HG02885 (cell line): ENCODE measurements around the gene FOXP1.
"Not testable (repeated sequence)": the region's sequence is repeated elsewhere in the genome, so short reads cannot be mapped to it uniquely, and the experiment has no call there.

Experiments
- ATAC-seq: cut with Tn5 transposase; IDR thresholded peaks from one replicate; pipeline ENCODE4 v1.9.1; 2021; ENCODE audit warnings: mild to moderate bottlenecking; ENCODE audit not compliant: unreplicated experiment, poor library complexity

The FOXP1 gene

GRCh38 chr3:70985572-70985971, 598.0 kb downstream of the FOXP1 start:
- ATAC-seq, result no peak

GRCh38 chr3:70984776-70985482, 598.6 kb downstream of the FOXP1 start:
- ATAC-seq, result no peak

DNA sequence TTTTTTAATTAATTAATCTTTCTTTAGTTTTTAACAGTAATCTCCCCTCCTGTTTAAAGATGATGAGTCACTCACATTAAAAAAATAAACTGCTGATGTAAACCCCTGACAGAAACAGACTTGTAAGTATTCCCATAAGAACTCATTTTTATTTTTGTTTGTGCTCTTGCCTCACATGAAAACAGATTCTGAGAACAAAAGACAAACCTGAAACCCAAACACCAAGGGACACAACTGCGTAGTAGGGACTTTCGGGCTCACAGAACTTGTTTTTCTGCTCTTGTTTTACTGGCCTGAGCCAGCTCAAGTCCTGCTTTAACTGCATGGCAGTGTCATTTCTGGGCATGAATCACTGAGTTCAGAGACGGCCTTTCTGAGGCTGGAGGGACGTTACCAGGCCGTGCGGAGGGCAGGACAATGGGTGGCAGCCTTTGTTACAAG, 600.8 kb downstream of the FOXP1 start:
- ATAC-seq, result peak; percentile 75

GRCh38 chr3:70982284-70982683, 601.2 kb downstream of the FOXP1 start:
- ATAC-seq, result no peak

- ATAC-seq, result no peak
Observed at GRCh38 chr3:70981231-70981880, 602.2 kb downstream of the FOXP1 start.

DNA sequence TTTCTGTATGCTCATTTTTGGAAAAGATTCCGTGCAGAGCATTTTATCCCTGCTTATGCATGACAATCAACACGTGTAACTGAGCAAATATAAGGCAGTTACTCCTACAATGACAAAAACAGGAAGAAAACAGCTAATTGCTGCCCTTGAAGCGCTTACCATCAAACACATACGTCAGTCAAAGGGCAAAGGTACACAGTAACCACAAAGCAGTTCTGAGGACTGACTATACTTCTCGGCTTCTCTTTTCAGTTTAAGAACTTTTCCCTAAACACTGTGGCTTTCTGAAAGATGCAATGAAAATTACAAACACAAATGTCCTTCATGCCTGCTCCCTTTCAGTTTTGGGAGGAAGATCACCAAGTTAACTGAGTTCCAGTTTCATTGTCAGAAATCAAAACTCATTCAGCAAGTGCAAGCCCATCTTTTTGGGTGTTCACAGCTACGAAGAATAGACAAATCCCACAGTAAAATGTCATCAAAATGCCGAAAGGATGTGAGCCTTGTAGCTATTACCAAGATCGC, 602.8 kb downstream of the FOXP1 start:
- no peak for ATAC-seq

DNA sequence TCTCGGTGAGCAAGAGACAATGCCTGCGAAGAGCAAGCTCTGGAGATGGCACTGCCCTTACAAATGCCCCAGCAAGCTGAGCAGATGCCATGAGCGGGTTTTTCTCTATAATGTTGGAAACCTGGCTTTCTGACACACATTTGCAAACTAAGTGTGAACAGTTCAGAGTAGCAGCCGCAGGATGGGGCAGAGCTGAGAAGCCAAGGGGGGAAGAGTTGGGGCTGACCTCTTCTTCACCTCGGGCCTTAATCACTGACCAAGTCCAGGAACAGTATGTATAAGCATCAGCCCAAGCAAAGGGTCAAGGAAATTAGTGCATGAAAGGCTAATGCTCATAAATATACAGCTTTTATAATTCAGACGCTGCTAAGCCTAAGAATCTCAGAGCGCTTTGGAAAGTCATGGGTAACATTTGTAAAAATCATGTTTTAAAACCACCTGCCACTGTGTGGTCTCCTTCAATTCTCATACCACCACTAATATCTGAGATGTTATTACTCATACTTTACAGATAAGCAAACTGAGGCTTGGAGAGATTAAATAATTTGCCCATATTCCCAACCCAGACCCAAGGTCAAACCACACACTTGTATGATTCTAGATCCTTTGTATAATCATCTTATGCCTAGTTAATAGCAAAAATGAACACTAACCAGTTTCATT, 603.4 kb downstream of the FOXP1 start:
- ATAC-seq, result no peak

DNA sequence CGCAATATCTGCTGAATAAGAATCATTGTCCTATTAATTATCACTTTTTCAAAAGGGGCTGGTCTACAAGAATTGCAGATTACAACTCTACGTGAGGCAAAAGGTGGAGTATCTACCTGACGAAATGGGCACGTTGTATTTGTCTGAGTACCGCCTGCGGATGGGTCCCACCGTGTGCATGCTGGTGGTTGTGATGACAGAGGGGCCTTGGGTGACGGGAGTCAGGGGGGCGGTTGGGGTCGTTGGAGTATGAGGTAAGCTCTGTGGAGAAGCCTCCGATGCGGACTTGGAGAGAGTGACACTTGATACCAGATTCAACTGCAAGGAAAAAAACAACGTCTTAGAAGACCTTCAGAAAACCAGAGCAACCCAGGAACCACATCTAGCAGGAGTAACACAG, 605.8 kb downstream of the FOXP1 start:
- ATAC-seq, result no peak

- ATAC-seq, result not testable (repeated sequence)
Observed at GRCh38 chr3:70975981-70976380, 607.5 kb downstream of the FOXP1 start.

- ATAC-seq, result no peak
Observed at GRCh38 chr3:70974747-70975146, 608.8 kb downstream of the FOXP1 start.

GRCh38 chr3:70973558-70973957, 610.0 kb downstream of the FOXP1 start:
- no peak for ATAC-seq

DNA sequence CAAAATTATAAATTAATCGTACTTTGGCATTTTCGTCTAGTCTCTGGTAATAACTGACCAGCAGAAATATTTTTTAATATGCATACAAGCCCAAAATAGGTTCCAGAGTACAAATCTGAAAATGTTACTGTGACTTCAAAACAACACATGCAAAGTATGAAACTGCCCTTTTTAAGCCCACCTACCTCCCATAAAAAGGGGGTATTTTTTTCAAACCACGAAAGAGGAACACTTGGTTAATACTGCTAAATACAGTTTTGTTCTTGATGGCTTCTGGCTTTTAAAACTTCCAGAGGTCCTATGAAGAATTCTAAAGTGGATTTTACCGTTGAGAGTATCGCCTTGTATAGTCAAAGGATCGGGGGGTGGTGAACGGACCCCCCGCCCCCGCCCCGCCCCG, 610.7 kb downstream of the FOXP1 start:
- ATAC-seq, result no peak

GRCh38 chr3:70970952-70971351, 612.6 kb downstream of the FOXP1 start:
- ATAC-seq, result no peak

GRCh38 chr3:70970171-70970570, 613.4 kb downstream of the FOXP1 start:
- ATAC-seq, result no peak

DNA sequence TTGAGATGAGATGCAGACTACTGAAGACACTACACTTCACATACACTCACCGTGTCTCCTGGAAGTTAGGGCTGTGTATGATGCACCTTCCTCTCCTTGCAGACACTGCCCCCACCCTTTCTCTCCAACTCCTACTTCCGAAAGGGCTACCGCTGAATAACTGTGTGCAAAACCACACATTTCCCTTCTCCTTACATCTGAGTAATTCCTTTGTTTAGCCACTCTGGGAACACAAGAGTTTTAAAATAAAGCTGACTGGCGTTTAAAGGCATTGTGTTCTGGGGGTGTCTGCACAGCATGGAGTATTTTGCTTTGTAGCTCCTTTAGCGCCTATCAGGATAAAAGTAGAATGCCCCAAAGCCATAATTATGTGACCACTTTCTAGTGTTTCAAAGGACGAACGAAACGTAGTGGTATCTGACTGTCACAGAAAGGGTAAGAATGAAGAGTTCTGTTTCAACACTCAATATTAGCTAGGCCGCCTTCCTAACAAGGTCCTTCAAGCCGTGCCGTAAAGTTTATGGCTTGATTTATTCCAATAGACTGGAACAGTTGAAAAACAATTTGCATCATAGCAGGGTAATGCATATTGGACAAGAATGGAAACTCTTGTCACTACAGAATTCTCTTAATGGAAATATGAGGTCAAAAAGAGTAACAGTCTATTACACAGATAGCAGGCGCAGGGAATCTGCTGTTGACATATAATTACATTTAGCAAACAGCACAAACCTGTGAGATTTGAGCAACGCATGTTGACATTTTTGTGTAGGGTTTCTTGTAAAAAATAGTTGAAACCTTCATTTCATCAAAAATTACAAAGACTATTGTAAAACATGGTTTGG, 619.9 kb downstream of the FOXP1 start:
- no peak for ATAC-seq

DNA sequence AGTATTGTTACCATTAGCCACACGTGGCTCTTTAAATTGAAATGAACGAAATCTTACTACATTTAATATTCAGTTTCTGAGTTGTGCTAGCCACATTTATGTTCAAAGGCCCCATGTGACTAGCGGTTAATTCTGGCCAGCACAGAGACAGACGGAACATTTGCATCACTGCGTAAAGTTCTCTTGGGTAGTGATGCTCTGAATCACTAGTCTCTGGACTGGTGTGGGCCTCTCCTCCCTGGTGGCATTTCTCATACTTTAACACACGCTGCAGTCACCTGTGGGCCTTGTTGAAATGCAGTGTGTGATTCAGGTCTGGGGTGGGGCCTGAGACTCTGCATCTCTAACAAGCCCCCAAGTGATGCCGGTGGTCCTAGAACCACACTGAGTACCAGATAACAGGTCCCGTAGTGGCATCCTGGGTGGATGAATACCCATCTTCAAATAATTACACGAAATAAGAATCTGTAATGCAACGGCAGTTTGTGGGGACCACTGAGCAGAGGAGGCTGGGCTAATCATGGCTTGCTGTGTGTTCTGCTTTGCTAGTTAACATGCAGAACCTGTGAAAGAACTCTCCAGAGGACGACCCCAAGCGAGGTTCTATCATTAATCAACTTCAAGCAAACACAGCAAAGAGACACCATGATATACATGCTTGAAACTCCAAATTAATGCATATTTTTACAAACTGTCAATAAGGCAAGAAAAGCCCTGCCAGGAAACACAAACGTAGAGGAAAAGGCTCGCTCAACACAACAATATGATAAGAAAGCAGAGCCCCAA, 623.8 kb downstream of the FOXP1 start:
- ATAC-seq, result no peak

DNA sequence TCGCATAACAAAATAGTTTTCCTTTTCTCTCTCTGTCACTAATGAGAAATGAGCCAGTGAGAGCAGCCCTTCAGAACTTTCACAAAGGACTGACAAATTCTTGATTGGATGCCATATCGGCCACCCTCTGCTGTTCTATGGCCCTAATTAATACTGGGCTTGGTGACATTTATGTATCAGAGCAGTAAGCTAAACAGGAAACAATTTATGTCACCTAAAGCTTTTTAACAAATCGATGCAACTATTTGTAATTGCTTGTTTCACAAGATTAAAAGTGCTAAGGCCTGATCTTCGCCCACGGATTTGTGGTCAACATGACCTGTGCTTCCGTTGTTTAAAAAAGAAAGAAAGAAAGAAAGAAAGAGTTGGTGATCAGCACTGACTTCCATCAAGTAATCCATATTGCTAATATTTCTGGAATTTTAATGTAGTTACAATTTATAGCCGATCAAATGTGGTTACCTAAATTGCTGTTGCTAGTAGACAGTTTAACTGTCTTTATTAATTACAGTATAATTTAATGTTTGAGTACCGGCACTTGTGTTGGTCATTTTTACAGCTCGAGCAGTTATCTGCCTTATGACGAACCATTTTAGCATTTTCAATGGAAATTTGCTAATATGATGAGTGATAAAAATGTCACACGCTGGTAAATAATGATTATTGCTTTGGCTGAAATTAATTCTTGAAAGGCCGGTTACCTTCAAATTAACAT, 631.3 kb downstream of the FOXP1 start:
- no peak for ATAC-seq

DNA sequence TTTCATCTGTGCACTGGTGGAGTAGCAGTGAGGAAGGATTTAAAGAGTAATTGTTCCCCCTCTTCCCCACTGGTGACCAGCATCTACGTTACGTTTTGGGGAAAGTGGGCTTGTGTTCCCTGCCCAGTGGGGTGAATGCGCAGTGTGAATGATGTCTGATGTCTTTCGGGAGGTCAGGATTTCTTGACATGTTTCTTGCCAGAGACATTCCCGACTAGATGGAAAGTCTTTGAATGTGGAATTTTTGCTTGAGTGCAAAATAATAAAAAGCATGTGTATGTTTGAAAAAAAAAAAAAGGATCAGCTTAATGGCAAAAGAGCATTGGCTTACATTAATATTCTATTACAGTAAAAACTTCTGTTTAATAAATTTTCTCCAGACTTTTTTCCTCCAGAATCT, 632.2 kb downstream of the FOXP1 start:
- no peak for ATAC-seq

DNA sequence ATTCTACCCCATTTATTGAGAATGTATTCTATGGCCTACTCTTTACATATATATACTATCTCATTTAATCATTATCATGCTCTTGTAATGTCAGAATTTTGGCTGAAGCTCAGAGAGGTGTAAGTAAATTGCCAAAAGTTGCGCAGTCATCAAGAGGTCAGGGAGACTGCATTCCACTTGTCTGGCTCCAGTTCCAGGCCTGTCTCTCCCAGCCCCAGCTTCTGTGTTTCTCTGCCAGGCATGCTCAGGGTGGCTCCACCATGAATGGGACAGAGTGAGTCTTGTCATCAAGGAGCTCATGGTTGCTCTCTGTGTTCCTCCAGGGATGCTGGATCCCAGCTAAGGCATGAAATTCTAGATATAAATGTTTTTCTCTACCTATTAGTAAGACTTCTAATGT, 635.9 kb downstream of the FOXP1 start:
- ATAC-seq, result no peak
